Neuronal stem cell (in vitro differentiated cells): Measurements from ENCODE around the gene DNM1.

Experiments
- DNase-seq: peaks from one replicate; pipeline ENCODE4 v3.0.0-alpha.2; 2013; ENCODE audit warnings: low spot score
- H2AFZ ChIP-seq: one replicate; pipeline ENCODE4 v1.6.1; 2013; ENCODE audit warnings: mild to moderate bottlenecking, low read length, inconsistent platforms
- H2AK5ac ChIP-seq: 2 replicates; pipeline ENCODE4 v1.6.1; 2013; ENCODE audit warnings: low read depth, mild to moderate bottlenecking, inconsistent platforms, low read length, moderate library complexity, mixed read lengths
- H2BK120ac ChIP-seq: 2 replicates; pipeline ENCODE4 v1.6.1; 2013; ENCODE audit warnings: low read depth, mild to moderate bottlenecking, inconsistent platforms, low read length, moderate library complexity, mixed read lengths
- H2BK12ac ChIP-seq: one replicate; pipeline ENCODE4 v1.6.1; 2013; ENCODE audit warnings: low read length, inconsistent platforms
- H2BK15ac ChIP-seq: 2 replicates; pipeline ENCODE4 v1.6.1; 2013; ENCODE audit warnings: mild to moderate bottlenecking, low read length, inconsistent platforms, mixed read lengths
- H2BK5ac ChIP-seq: one replicate; pipeline ENCODE4 v1.6.1; 2013; ENCODE audit warnings: inconsistent platforms, mild to moderate bottlenecking, low read length, moderate library complexity
- H3K14ac ChIP-seq: one replicate; pipeline ENCODE4 v1.6.1; 2013; ENCODE audit warnings: low read length, inconsistent platforms
- H3K18ac ChIP-seq: 2 replicates; pipeline ENCODE4 v1.6.1; 2013; ENCODE audit warnings: low read length, inconsistent platforms
- H3K23ac ChIP-seq: 2 replicates; pipeline ENCODE4 v1.6.1; 2013; ENCODE audit warnings: low read depth, mild to moderate bottlenecking, mixed read lengths, low read length, inconsistent platforms; ENCODE audit not compliant: poor library complexity
- H3K27ac ChIP-seq: replicated peaks from 3 replicates; pipeline ENCODE4 v1.5.1; 2013; ENCODE audit warnings: low read length, inconsistent platforms
- H3K27me3 ChIP-seq, 3 experiments: 2 replicates each; pipeline ENCODE4 v1.6.1; 2013; ENCODE audit warnings: low read length in 3 of 3, mild to moderate bottlenecking in 2 of 3, inconsistent platforms in 1 of 3, low read depth in 1 of 3, mixed read lengths in 1 of 3, moderate library complexity in 1 of 3; ENCODE audit not compliant: control insufficient read depth in 3 of 3, insufficient read depth in 3 of 3
- H3K36me3 ChIP-seq, 2 donors: replicated peaks in 1 of 2; 2 replicates each; pipeline ENCODE4 v1.6.1; 2013; ENCODE audit warnings: low read length in 2 of 2; ENCODE audit not compliant: control insufficient read depth in 2 of 2, insufficient read depth in 2 of 2
- H3K4ac ChIP-seq: 2 replicates; pipeline ENCODE4 v1.6.1; 2013; ENCODE audit warnings: inconsistent platforms, mild to moderate bottlenecking, low read length, moderate library complexity
- H3K4me1 ChIP-seq, 2 donors: 1 replicate in 1 of 2; 2 replicates in 1 of 2; pipeline ENCODE4 v1.6.1; 2013; ENCODE audit warnings: low read length in 2 of 2, low read depth in 1 of 2; ENCODE audit not compliant: control insufficient read depth in 2 of 2, insufficient read depth in 1 of 2
- H3K4me2 ChIP-seq: one replicate; pipeline ENCODE4 v1.6.1; 2013; ENCODE audit warnings: mild to moderate bottlenecking, low read length, inconsistent platforms; ENCODE audit not compliant: insufficient read depth, poor library complexity, severe bottlenecking
- H3K4me3 ChIP-seq, 2 donors: 2 replicates each; pipeline ENCODE4 v1.5.1; 2013; ENCODE audit warnings: low read length in 2 of 2, mild to moderate bottlenecking in 2 of 2, inconsistent platforms in 1 of 2, moderate library complexity in 1 of 2
- H3K79me1 ChIP-seq: one replicate; pipeline ENCODE4 v1.6.1; 2013; ENCODE audit warnings: low read depth, mild to moderate bottlenecking, inconsistent platforms, low read length, moderate library complexity
- H3K9ac ChIP-seq: one replicate; pipeline ENCODE4 v1.6.1; 2013; ENCODE audit warnings: mild to moderate bottlenecking, low read depth, low read length, inconsistent platforms; ENCODE audit not compliant: poor library complexity
- H3K9me3 ChIP-seq, 2 donors: replicated peaks in 1 of 2; 2 replicates each; pipeline versions ENCODE3 to v1.6.1; 2013; ENCODE audit warnings: low read length in 2 of 2, mild to moderate bottlenecking in 2 of 2, inconsistent platforms in 1 of 2, low read depth in 1 of 2, mixed read lengths in 1 of 2, moderate library complexity in 1 of 2; ENCODE audit not compliant: control insufficient read depth in 2 of 2, insufficient read depth in 1 of 2
- H4K8ac ChIP-seq: one replicate; pipeline ENCODE4 v1.6.1; 2013; ENCODE audit warnings: low read depth, mild to moderate bottlenecking, inconsistent platforms, low read length, moderate library complexity
- H4K91ac ChIP-seq: one replicate; pipeline ENCODE4 v1.6.1; 2013; ENCODE audit warnings: low read length, low read depth, mild to moderate bottlenecking, inconsistent platforms; ENCODE audit not compliant: poor library complexity
- WGBS, 2 donors: extraction: QIAGEN DNeasy Blood & Tissue Kit; methylation state at CpG; one replicate each; pipeline ENCODE4 v1.1.7; 2013; ENCODE audit warnings: missing lambda C conversion rate in 2 of 2, mixed read lengths in 1 of 2; ENCODE audit not compliant: insufficient read length in 2 of 2, insufficient replicate concordance in 1 of 2; ENCODE audit errors: extremely low coverage in 2 of 2; 5-methylcytosine and 5-hydroxymethylcytosine counted together

Gene DNM1

GRCh38 chr9:128162215-128163026 lies 40.8 kb upstream of the DNM1 start:
- no CpG with 5 or more reads among the region's 10 CpGs for WGBS, 2 donors
- Histone ChIP-seq H3K4me3 (peak overlapping the region in 1 of 2 donors; percentile 10), H3K4me2 (no peak overlapping the region), H2BK120ac (peak overlapping the region; percentile 61), H3K36me3 (peaks cover 38 to 48% of the 10 kb centered on the region in 2 donors), H3K79me1 (peaks cover 10% of the 10 kb centered on the region), H2AK5ac (no peak overlapping the region), H2BK12ac (no peak overlapping the region), H2AFZ (no peak overlapping the region), H3K9me3 (no peaks in the 10 kb centered on the region), H3K9ac (no peak overlapping the region), H3K27ac (no peak overlapping the region), H3K23ac (peak overlapping the region; percentile 65), H2BK15ac (no peak overlapping the region), H4K91ac (no peak overlapping the region), H2BK5ac (no peak overlapping the region), H3K4me1 (peaks cover 4 to 12% of the 10 kb centered on the region in 2 donors), H3K18ac (no peak overlapping the region), H3K4ac (no peak overlapping the region), H4K8ac (no peak overlapping the region), H3K14ac (no peak overlapping the region), H3K27me3 (no peaks in the 10 kb centered on the region)
- no peak for DNase-seq

GRCh38 chr9:128163027-128163515 lies 40.1 kb upstream of the DNM1 start:
- WGBS, 2 donors, result no CpG with 5 or more reads among the region's 6 CpGs
- Histone ChIP-seq H3K27ac (no peak overlapping the region), H3K9ac (no peak overlapping the region), H3K27me3 (no peaks in the 10 kb centered on the region), H3K4me1 (peaks cover 4 to 12% of the 10 kb centered on the region in 2 donors), H3K18ac (no peak overlapping the region), H2AFZ (no peak overlapping the region), H4K8ac (no peak overlapping the region), H2BK15ac (no peak overlapping the region), H2BK12ac (no peak overlapping the region), H2BK120ac (peak overlapping the region; percentile 61), H3K14ac (no peak overlapping the region), H3K4me2 (no peak overlapping the region), H4K91ac (no peak overlapping the region), H2AK5ac (no peak overlapping the region), H3K79me1 (peaks cover 10% of the 10 kb centered on the region), H3K9me3 (no peaks in the 10 kb centered on the region), H3K4ac (no peak overlapping the region), H3K23ac (no peak overlapping the region), H3K4me3 (no peak overlapping the region), H3K36me3 (peaks cover 44 to 54% of the 10 kb centered on the region in 2 donors), H2BK5ac (no peak overlapping the region)
- DNase-seq, result no peak

GRCh38 chr9:128163523-128164306 lies 39.5 kb upstream of the DNM1 start:
- no peak overlapping the region for H3K4me2 ChIP-seq
- H2BK5ac ChIP-seq, result no peak overlapping the region
- no peak overlapping the region for H2BK120ac ChIP-seq
- peaks cover 10% of the 10 kb centered on the region for H3K79me1 ChIP-seq
- no CpG with 5 or more reads among the region's 10 CpGs for WGBS, 2 donors
- H3K14ac ChIP-seq, result no peak overlapping the region
- H2AK5ac ChIP-seq, result peak overlapping the region; percentile 42
- no peak for DNase-seq
- no peak overlapping the region for H2BK15ac ChIP-seq
- H3K9me3 ChIP-seq, result no peaks in the 10 kb centered on the region
- H4K91ac ChIP-seq, result no peak overlapping the region
- H3K36me3 ChIP-seq, result peaks cover 47 to 59% of the 10 kb centered on the region in 2 donors
- H3K27me3 ChIP-seq, result no peaks in the 10 kb centered on the region
- H3K27ac ChIP-seq, result no peak overlapping the region
- H2AFZ ChIP-seq, result no peak overlapping the region
- H3K4me1 ChIP-seq, result peaks cover 4 to 12% of the 10 kb centered on the region in 2 donors
- no peak overlapping the region for H4K8ac ChIP-seq
- H3K9ac ChIP-seq, result no peak overlapping the region
- no peak overlapping the region for H3K4ac ChIP-seq
- no peak overlapping the region for H3K18ac ChIP-seq
- no peak overlapping the region for H2BK12ac ChIP-seq
- no peak overlapping the region for H3K4me3 ChIP-seq
- H3K23ac ChIP-seq, result no peak overlapping the region
